Activated effector memory CD4-positive, alpha-beta T cell treated with Interleukin-2 at 50 U/mL for 16 hours (primary cell): ENCODE measurements around the gene TET1.
"Not testable (repeated sequence)": the region's sequence is repeated elsewhere in the genome, so short reads cannot be mapped to it uniquely, and the experiment has no call there.

Source experiments
- DNase-seq: peaks from one replicate; pipeline ENCODE4 v3.0.0-alpha.2; 2020

TET1 gene

DNA sequence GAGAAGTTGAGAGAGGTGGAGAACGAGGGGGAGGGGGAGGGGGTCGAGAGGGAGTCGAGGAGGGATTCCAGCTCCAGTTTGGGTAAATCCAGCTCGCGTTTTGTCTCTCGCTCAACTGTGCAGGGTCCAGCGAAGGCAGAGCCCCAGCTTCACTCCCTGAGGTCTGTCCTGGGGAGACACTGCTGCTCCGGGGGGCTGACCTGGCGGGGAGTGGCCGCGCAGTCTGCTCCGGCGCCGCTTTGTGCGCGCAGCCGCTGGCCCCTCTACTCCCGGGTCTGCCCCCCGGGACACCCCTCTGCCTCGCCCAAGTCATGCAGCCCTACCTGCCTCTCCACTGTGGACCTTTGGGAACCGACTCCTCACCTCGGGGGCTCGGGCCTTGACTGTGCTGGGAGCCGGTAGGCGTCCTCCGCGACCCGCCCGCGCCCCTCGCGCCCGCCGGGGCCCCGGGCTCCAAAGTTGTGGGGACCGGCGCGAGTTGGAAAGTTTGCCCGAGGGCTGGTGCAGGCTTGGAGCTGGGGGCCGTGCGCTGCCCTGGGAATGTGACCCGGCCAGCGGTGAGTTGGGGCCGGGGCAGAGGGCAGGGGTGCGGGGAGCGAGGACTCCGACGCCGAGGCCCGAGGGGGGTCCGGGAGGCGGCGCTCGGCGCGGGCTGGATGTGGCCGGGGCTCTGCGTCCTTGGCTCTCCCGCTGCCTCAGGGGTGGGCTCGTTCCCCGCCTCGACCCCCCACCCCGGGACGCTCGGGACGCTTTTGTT lies at the start of gene TET1:
TSS of gene TET1 (plus strand) at position 152 of the 757 bp plus-strand sequence. CDS start 12,002 bp downstream, outside the sequence.
- no peak for DNase-seq

DNA sequence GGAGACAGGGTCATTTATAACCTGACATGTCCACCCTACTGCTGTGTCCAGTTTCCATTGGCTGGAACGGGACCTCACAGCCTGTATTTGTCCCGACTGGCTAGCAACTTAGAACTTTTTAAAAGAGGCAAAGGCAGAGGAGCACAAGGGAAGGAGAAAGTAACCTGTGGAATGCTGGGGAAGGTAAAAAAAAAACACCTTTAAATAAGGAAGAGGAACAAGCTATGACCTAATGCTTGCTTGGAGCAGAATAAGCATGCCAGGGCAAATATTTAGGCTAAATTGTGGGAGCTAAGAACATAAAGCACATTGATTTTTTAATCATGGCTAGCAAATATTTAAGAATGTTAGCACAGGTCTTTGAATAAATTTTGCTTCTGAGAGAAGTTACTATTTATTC lies 43.9 kb upstream of the TET1 start:
- DNase-seq, result not testable (repeated sequence)

GRCh38 chr10:68516766-68517165 lies 43.4 kb upstream of the TET1 start:
- DNase-seq, result no peak

GRCh38 chr10:68517188-68517587 lies 42.9 kb upstream of the TET1 start:
- no peak for DNase-seq

GRCh38 chr10:68518609-68519008 lies 41.5 kb upstream of the TET1 start:
- DNase-seq, result not testable (repeated sequence)

- not testable (repeated sequence) for DNase-seq
These were observed 34.6 kb upstream of the TET1 start for GRCh38 chr10:68525490-68526038.

- no peak for DNase-seq
These were observed 33.4 kb upstream of the TET1 start for GRCh38 chr10:68526634-68527307.

DNA sequence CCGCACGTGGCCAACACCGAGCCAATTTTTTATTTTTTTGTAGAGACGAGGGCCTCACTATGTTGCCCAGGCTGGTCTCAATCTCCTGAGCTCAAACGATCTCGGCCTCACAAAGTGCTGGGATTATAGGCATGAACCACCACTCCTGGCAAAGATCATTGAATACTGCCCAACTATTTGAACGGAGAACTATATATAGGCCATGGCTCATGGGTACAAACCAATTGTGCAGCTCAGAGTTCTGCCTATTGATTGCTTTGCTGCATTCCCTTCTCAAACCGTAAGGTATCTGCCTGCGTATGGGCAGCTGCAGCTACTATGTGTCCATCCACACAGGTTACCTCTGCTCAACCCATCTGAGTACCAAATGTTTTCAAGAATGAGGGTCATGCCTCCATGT lies 23.2 kb upstream of the TET1 start:
- DNase-seq, result no peak

- no peak for DNase-seq
These were observed 22.3 kb upstream of the TET1 start for GRCh38 chr10:68537796-68538195.

- no peak for DNase-seq
These were observed 16.9 kb upstream of the TET1 start for GRCh38 chr10:68543004-68543918.

- DNase-seq, result peak; percentile 4
These were observed 9.3 kb upstream of the TET1 start for GRCh38 chr10:68550747-68551411.

GRCh38 chr10:68553138-68553537 lies 7.0 kb upstream of the TET1 start:
- no peak for DNase-seq

- DNase-seq, result no peak
These were observed 6.5 kb upstream of the TET1 start for GRCh38 chr10:68553599-68553998.

- DNase-seq, result no peak
These were observed 1.7 kb upstream of the TET1 start for GRCh38 chr10:68558478-68558877.

GRCh38 chr10:68559251-68559650 lies 886 bp upstream of the TET1 start:
- no peak for DNase-seq

DNA sequence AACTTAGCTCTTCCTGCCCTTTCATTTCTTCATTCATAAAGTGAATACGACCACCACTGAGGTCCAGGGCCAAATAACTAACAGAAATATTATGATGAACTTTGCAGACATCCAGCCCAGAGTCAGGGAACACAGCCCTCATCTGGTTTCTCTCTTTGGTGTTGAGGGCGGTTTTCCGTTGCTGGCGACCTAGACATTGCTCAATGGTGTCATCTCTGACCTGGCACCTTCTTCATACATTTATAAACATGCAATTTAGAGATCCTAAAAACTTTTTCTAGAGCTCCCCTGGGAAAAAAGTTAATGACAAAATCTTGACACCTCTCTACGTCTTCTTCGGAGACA lies 324 bp upstream of the TET1 start:
- DNase-seq, result no peak

- no peak for DNase-seq
These were observed 1.1 kb downstream of the TET1 start for GRCh38 chr10:68560943-68561864.

DNA sequence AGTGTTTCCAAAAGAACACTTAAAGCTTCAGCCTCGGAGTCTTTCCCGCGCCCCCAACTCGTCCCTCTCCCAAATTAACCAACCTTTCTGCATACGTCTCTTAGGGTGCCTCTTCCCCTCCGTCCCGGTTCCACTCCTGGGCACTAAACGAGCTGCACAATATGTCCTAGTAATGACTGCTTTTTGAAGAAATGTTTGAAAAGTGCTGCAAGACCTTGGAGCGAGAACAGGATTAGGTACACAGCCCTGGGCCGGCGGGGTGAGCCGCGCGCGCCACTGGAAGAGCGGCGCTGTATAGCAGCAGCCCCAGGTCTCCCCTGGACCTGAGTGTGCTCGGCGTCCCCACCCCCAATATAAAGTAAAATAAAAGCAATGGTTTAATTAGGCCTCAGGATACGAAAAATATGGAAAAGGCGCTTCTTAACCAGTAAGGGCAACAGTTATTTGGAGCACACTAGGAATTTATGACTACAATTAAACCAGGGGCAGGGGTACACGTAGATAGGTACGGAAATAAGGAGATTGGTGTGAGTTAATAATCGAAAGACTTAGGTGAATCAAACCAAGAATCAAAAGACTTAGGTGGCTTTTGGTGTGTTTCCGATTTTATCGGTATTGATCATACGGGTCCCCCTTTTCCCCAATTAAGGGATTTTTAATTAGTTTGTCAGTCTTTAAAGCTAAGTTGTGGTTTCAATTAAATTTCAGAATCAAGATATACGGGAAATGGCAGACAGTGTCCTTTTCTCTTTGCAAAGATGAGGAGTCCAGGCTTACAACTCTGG lies 1.9 kb downstream of the TET1 start:
- no peak for DNase-seq

GRCh38 chr10:68562661-68563570 lies 2.8 kb downstream of the TET1 start:
- DNase-seq, result no peak

- no peak for DNase-seq
These were observed 4.6 kb downstream of the TET1 start for GRCh38 chr10:68564712-68565111.
